NCI-H2107 (cell line): Measurements from ENCODE around the gene SOX13.
"Not testable (repeated sequence)": the region's sequence is repeated elsewhere in the genome, so short reads cannot be mapped to it uniquely, and the experiment has no call there.

ENCODE experiments used
- DNase-seq: peaks from one replicate; lab custom pipeline; 2025; lab: John Stamatoyannopoulos, UW

Gene SOX13

GRCh38 chr1:204072931-204073836, at the start of gene SOX13:
SOX13 (plus strand) TSS chr1:204073115; CDS start chr1:204112916, 39,801 bp downstream.
- peak; percentile 72 for DNase-seq

DNA sequence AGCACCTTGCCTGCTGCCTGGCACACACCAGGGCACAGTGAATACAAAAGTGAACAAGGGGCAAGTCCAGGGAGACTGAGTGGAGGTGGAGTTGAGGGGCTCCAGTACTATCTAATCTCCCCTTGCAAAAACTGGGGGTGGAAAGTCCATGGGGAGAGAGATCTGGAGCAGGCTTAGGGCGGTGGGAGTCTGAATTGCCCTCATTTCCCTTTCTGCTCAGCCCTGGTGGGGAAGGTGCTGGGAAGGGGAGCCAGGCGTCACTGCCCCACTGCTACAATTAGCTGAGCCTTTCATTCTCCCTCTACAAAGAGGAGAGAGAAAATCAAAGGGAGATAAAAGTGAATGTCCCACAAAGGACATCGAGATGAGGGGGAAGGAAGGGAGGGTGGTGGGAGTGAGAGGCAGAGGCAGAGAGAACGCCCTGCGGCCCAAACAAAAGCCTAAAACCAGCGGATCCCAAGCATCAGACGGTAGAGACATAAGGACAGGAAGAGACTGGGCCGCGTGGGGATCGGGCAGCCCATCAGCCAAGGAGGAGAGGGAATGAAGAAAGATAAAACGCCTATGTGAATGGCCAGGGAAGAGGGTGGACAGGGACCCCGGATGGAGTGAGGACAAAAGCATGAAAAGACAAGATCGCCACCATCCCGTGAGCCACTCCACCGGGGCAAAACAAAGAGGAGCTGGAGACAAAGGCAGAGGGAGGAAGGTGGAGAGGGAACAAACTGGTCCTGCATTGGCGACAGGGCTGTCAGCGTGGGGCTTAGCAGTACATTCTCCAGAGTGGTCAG, 46.8 kb upstream of the SOX13 start:
- no peak for DNase-seq

- no peak for DNase-seq
Observed at GRCh38 chr1:204027446-204027845, 45.5 kb upstream of the SOX13 start.

DNA sequence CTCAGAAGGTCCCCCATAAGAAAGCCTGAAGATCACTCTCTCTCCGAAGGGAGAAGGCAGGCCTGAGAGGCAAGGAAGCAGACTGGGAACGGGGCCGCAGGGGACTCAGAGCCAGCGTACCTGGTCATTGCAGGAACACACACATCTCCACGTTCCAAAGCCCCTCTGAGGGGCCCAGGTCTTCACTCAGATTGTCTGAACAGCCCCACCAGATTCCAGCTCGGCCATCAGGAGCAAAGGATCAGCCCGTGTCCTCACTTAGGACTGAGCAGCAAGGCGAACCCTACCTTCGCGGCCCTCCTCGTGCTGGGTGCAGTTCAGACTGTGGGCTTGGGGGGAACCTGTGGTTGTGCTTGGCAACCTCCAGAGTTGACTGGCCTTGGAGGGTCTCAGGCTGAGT, 43.9 kb upstream of the SOX13 start:
- no peak for DNase-seq

DNA sequence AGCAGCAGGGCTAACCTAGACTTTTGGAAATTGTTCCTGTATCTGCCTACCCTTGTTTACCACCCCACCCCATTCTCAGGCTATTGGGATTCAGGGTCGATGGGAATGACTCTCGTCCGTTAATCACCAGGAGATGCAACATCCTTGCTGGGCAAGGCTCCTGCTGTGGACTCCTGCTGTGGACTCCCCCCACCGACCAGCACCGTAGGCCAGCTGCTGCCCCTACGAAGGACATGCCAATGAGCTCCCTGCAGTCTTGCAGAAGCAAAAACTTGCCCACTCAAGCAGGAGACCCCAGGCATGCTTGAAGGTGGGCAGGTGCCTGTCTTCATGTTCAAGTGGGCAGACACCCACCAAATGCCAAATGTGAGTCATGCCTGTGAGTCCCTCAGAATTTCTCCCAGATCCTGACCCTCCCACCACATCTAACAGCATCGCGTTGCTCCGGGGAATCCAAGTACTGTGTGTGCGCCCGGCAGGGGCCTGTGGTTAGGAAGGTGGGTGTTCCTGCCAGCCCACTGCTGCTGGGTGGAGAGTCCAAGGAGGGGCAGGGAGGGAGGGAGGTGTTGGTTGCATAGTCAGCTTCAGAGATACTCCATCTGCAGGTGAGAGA, 41.7 kb upstream of the SOX13 start:
- DNase-seq = no peak

GRCh38 chr1:204032642-204033235, 40.2 kb upstream of the SOX13 start:
- no peak for DNase-seq

- no peak for DNase-seq
Observed at GRCh38 chr1:204033306-204033705, 39.6 kb upstream of the SOX13 start.

- DNase-seq = no peak
Observed at GRCh38 chr1:204036882-204037655, 35.8 kb upstream of the SOX13 start.

- DNase-seq = no peak
Observed at GRCh38 chr1:204041232-204041767, 31.6 kb upstream of the SOX13 start.

DNA sequence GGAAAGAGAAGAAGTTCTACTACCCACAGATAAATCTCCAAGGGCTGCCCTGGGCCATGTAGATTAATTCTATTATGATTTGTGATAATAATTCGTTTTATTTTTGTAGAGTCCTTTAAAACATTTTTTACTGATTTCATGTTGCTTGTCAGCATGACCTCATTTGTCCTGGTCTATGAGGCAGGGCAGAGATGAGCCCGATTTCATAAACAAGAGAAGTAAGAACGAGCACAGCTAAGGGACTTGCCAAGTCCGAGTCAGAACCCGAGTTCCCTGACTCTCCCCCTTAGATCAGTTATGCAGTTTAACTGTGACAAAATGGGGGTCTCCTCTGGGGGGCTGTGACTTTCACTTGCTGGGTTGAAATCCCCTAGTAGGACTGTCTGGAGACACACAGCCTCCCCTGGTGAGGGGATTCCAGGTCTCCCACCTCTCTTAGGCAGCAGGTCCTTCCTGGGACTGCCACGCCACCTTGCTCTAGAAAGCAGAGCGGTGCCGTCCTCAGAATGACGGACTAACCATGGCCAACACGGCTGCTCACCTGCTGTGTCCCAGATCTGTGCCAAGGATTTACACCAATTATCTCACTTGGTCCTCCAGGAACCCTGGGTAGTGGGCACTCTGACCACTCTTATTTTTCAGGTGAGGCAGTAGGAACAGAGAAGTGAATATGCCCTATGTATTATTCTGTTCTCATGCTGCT, 31.0 kb upstream of the SOX13 start:
- DNase-seq = no peak

DNA sequence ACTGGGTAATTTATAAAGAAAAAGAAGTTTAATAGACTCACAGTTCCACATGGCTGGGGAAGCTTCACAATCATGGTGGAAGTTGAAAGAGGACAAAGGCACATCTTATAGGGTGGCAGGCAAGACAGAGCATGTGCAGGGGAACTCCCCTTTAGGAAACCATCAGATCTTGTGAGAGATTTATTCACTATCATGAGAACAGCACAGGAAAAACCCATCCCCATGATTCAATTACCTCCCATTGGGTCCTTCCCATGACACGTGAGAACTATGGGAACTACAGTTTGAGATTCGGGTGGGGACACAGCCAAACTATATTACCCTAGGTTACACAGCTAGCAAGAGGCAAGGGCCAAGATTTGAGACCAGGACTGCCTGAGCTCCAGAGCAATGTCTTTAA, 30.4 kb upstream of the SOX13 start:
- DNase-seq = no peak

GRCh38 chr1:204043680-204044079, 29.2 kb upstream of the SOX13 start:
- no peak for DNase-seq

DNA sequence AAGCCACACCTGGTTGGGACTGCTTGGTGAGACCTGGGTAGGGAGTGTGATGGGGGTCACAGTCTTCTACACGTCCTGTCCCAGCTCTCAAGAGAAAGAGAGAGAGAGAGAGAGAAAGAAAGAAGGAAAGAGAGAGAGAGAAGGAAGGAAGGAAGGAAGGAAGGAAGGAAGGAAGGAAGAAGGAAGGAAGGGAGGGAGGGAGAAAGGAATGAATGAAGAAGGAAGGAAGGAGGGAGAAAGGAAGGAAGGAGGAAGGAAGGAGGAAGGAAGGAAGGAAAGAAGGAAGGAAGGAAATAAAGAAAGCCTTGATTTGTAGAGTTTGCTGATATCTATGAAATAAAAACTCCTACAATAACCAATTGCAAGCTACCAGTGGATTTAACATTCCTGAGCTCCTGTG, 28.5 kb upstream of the SOX13 start:
- DNase-seq = no peak

GRCh38 chr1:204045430-204045829, 27.5 kb upstream of the SOX13 start:
- no peak for DNase-seq

- DNase-seq = no peak
Observed at GRCh38 chr1:204046346-204046745, 26.6 kb upstream of the SOX13 start.

GRCh38 chr1:204048796-204049195, 24.1 kb upstream of the SOX13 start:
- not testable (repeated sequence) for DNase-seq

DNA sequence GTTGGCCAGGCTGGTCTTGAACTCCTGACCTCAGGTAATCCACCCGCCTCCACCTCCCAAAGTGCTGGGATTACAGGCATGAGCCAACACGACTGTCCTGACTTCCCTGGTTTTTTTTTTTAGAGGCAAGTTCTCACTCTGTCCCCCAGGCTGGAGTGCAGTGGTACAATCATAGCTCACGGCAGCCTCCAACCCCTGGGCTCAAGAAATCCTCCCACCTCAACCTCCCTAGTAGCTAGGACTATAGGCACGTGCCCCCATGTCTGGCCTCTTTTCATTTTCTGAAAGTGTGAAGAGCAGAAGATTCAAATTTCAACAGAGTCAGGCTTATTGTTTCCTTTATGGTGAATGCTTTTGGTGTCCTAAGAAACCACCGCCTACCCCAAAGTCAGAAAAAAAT, 21.7 kb upstream of the SOX13 start:
- DNase-seq = no peak

DNA sequence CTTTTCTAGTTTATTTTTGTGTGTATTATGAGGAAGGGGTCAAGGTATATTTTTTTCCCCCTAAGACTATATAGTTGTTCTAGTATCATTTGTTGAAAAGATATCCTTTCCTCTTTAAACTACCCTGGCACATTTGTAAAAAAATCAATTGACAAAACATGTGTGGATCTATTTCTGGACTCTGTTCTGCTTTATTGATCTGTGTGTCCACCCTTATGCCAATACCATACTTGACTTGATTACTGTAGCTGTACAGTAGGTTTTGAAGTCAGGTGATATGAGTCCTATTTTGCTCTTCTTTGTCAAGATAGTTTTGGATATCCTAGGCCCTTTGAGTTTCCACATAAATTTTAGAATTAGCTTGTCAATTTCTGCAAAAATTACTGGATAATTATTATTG, 21.2 kb upstream of the SOX13 start:
- DNase-seq = no peak

DNA sequence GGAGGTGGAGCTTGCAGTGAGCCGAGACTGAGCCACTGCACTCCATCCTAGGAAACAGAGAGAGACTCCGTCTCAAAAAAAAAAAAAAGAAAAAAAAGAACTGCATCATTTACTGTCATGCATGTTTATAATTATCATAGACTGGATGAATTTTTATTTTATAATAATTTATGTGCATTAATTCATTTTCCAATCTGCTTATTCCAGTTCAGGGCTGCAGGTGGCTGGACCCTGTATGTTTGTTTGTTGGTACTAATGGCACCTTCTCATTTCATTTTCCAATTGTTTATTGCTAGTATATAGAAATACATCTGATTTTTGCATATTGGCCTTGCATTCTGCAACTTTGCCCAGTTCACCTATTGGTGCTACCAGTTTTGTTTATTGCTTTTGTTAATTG, 19.0 kb upstream of the SOX13 start:
- no peak for DNase-seq

DNA sequence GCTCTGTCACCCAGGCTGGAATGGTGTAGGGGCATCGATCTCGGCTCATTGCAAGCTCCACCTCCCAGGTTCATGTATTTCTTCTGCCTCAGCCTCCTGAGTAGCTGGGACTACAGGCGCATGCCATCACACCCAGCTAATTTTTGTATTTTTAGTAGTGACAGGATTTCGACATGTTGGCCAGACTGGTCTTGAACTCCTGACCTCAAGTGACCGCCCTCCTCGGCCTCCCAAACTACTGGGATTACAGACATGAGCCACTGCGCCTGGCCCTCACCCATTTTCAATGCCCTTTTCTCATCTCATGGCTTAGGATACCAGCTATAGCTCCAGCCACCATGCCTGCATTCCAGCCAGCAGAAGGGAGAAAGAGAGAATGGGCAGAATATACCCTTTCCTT, 12.9 kb upstream of the SOX13 start:
- no peak for DNase-seq

DNA sequence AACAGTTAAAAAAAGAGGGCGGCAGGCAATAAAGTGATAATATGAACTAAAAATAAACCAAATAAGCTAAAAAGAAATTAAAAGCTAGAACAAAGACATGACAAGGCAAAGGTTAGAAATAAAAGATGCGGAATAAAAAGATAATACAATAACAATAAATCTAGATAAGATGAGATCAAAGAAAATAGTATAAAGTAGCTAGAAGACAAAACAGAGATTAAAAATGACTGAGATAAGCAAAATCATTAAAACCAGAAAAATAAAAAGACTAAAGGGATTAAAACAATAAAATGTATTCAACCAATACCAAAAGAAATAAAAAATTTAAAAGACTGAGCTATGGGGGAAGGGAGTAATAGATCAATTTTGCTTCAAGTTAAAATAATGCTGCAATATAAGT, 10.8 kb upstream of the SOX13 start:
- no peak for DNase-seq
